ENCODE measurements around the gene CDKAL1. TPM values are rescaled to one million over a fixed set of nuclear protein-coding genes. Genes with fewer than 3 reads are reported as not detected.

Gene CDKAL1
- total and polyA plus RNA-seq, 2 of the 8 experiments (the other 6 are each of a cell fraction or from before 2014, with no cell fraction given) = 8.4 to 24.6 TPM

GRCh38 chr6:21180800-21181337 is 646.6 kb downstream of the CDKAL1 start (continued):
- TF ChIP-seq CHD7 (IDR thresholded peaks at IDR 0.05; ENCODE audit: insufficient replicate concordance, low read length) (no peak), CEBPB (IDR thresholded peaks at IDR 0.05; ENCODE audit: low read depth, low read length) (no peak), SP4 (IDR thresholded peaks at IDR 0.05; ENCODE audit: low read length) (no peak), TAF1 (IDR thresholded peaks at IDR 0.05; ENCODE audit: low read depth, low read length) (no peak), CHD2 (IDR thresholded peaks at IDR 0.05; ENCODE audit: low read length) (no peak), HDAC6 (IDR thresholded peaks at IDR 0.05; ENCODE audit: low read depth, low read length) (no peak), KDM4A (IDR thresholded peaks at IDR 0.05; ENCODE audit: low read depth, low read length, severe bottlenecking) (no peak)
- TF ChIP-seq, protein P1, sequence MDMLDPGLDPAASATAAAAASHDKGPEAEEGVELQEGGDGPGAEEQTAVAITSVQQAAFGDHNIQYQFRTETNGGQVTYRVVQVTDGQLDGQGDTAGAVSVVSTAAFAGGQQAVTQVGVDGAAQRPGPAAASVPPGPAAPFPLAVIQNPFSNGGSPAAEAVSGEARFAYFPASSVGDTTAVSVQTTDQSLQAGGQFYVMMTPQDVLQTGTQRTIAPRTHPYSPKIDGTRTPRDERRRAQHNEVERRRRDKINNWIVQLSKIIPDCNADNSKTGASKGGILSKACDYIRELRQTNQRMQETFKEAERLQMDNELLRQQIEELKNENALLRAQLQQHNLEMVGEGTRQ (IDR thresholded peaks at IDR 0.05; ENCODE audit: low read length) = no peak

Measured in H1 (cell line).